ENCODE measurements around the gene HBEGF.
A peak's percentile ranks its signal among the peaks of the same experiment; 100 is the strongest.

The HBEGF gene

GRCh38 chr5:140365941-140366340 lies 19.5 kb upstream of the HBEGF start:
- TF ChIP-seq ZFX (IDR thresholded peaks at IDR 0.05) (no peak), CTCF (conservative IDR thresholded peaks at IDR 0.05) (no peak)
- H3K27ac ChIP-seq = peak overlapping the region; percentile 3; the same call in 1 of the 2 replicates

GRCh38 chr5:140365282-140365681 lies 18.9 kb upstream of the HBEGF start:
- peak overlapping the region; percentile 3; the same call in 1 of the 2 replicates for H3K27ac ChIP-seq

DNA sequence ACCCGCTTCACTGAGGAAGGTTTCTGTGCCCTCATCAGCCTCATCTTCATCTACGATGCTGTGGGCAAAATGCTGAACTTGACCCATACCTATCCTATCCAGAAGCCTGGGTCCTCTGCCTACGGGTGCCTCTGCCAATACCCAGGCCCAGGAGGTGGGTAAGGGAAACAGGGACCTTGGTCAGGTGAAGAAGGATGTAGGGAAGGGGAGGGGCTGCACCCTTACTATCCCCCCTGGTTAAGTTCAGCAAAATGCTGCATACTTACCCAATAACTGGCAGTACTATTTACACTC lies 18.0 kb upstream of the HBEGF start:
- TF ChIP-seq CTCF (conservative IDR thresholded peaks at IDR 0.05) = no peak
- TF ChIP-seq ZFX (IDR thresholded peaks at IDR 0.05) = no peak
- H3K27ac ChIP-seq = no peak overlapping the region

More at GRCh38 chr5:140365282-140365681, 18.9 kb upstream of the HBEGF start:
- TF ChIP-seq CTCF (conservative IDR thresholded peaks at IDR 0.05) = no peak
- no peak for TF ChIP-seq ZFX (IDR thresholded peaks at IDR 0.05)

DNA sequence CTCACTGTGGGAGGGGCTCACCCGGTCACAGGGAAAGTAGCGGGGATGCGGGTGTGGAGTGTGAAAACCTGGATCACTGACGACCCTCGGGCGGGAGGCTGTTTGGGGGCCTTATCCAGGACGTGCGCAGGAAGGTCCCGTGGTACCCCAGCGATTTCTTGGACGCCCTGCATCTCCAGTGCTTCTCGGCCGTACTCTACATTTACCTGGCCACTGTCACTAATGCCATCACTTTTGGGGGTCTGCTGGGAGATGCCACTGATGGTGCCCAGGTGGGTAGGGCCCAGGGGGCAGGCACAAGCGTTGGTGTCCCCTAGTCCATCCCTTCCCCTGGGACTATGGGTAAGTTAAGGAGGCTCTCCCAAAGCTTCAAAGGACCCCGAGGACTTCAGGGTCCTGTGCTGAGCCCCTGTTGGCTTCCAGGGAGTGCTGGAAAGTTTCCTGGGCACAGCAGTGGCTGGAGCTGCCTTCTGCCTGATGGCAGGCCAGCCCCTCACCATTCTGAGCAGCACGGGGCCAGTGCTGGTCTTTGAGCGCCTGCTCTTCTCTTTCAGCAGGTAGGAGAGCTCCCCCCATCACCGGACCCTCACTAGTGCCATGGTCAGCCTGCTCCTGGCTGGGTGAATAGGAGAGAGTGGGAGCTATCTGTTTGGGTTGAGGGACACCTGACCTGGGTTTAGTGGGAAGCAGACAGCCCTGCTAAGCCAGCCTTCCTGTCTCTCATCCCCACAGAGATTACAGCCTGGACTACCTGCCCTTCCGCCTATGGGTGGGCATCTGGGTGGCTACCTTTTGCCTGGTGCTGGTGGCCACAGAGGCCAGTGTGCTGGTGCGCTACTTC lies 17.4 kb upstream of the HBEGF start:
- H3K27ac ChIP-seq = peak overlapping the region; percentile 36
- no peak for TF ChIP-seq CTCF (conservative IDR thresholded peaks at IDR 0.05)
- TF ChIP-seq ZFX (IDR thresholded peaks at IDR 0.05) = no peak

GRCh38 chr5:140362875-140363630 lies 16.6 kb upstream of the HBEGF start:
- no peak for TF ChIP-seq ZFX (IDR thresholded peaks at IDR 0.05)
- peak; percentile 99 for TF ChIP-seq CTCF (conservative IDR thresholded peaks at IDR 0.05)
- peak overlapping the region; percentile 36 for H3K27ac ChIP-seq

GRCh38 chr5:140362311-140362710 lies 15.9 kb upstream of the HBEGF start:
- TF ChIP-seq CTCF (conservative IDR thresholded peaks at IDR 0.05) = no peak
- no peak for TF ChIP-seq ZFX (IDR thresholded peaks at IDR 0.05)
- no peak overlapping the region for H3K27ac ChIP-seq

- TF ChIP-seq CTCF (conservative IDR thresholded peaks at IDR 0.05) = no peak
- TF ChIP-seq ZFX (IDR thresholded peaks at IDR 0.05) = no peak
- no peak overlapping the region for H3K27ac ChIP-seq
These were observed 15.5 kb upstream of the HBEGF start for GRCh38 chr5:140361901-140362300.

Data from C4-2B (cell line).